ENCODE results near the gene TRIM5. TPM values are rescaled to one million over a fixed set of nuclear protein-coding genes. Genes with fewer than 3 reads are reported as not detected.

Gene TRIM5
- total RNA-seq, 1 experiment from 2014 or later: 21.9 TPM

GRCh38 chr11:5703741-5704536 lies 19.1 kb upstream of the TRIM5 start:
- no peaks in the 10 kb centered on the region for H3K9me3 Mint-ChIP-seq (ENCODE audit: unreplicated experiment)
- H3K4me3 ChIP-seq (ENCODE audit: low read depth, low read length): no peak overlapping the region
- H3K4me3 Mint-ChIP-seq (ENCODE audit: unreplicated experiment): no peak overlapping the region
- H3K36me3 Mint-ChIP-seq (ENCODE audit: insufficient read depth, unreplicated experiment): no peaks in the 10 kb centered on the region
- peaks cover 3% of the 10 kb centered on the region for H3K27me3 Mint-ChIP-seq (ENCODE audit: insufficient read depth, unreplicated experiment)
- ChIA-PET CTCF (interaction anchor here (0.7 kb wide), 1 partner anchor 19 kb away, joined by 3 read pairs; no protein-coding TSS in a partner anchor), POLR2A (no interaction called here)
- H3K27me3 ChIP-seq (replicated peaks; ENCODE audit: control insufficient read depth, insufficient read depth, low read length): no peaks in the 10 kb centered on the region
- H3K27ac Mint-ChIP-seq (ENCODE audit: unreplicated experiment): no peak overlapping the region
- DNase-seq: no peak
- no peaks in the 10 kb centered on the region for H3K9me3 ChIP-seq
- TF ChIP-seq CTCF (IDR thresholded peaks at IDR 0.05; ENCODE audit: insufficient read depth in 1 of 2, low read depth in 1 of 2, low read length in 1 of 2, severe bottlenecking in 1 of 2, unreplicated experiment in 1 of 2): no peak
- no TSS peak for BruUV-seq (replicated peaks)
- intact Hi-C loops (cut with micrococcal nuclease; ENCODE audit: unreplicated experiment): no loop called here
- no peaks in the 10 kb centered on the region for H3K36me3 ChIP-seq (ENCODE audit: control insufficient read depth, insufficient read depth, low read length)
- H3K4me1 ChIP-seq: no peaks in the 10 kb centered on the region
- H3K4me1 Mint-ChIP-seq (ENCODE audit: low read depth, unreplicated experiment): no peaks in the 10 kb centered on the region

- Mint-ChIP-seq H3K9me3 (ENCODE audit: unreplicated experiment) (no peaks in the 10 kb centered on the region), H3K27me3 (ENCODE audit: insufficient read depth, unreplicated experiment) (peaks cover 3% of the 10 kb centered on the region), H3K4me1 (ENCODE audit: low read depth, unreplicated experiment) (no peaks in the 10 kb centered on the region), H3K36me3 (ENCODE audit: insufficient read depth, unreplicated experiment) (no peaks in the 10 kb centered on the region), H3K4me3 (ENCODE audit: unreplicated experiment) (no peak overlapping the region), H3K27ac (ENCODE audit: unreplicated experiment) (no peak overlapping the region)
- no peaks in the 10 kb centered on the region for H3K9me3 ChIP-seq
- TF ChIP-seq CTCF (IDR thresholded peaks at IDR 0.05; ENCODE audit: insufficient read depth in 1 of 2, low read depth in 1 of 2, low read length in 1 of 2, severe bottlenecking in 1 of 2, unreplicated experiment in 1 of 2): no peak
- no peaks in the 10 kb centered on the region for H3K27me3 ChIP-seq (replicated peaks; ENCODE audit: control insufficient read depth, insufficient read depth, low read length)
- H3K36me3 ChIP-seq (ENCODE audit: control insufficient read depth, insufficient read depth, low read length): no peaks in the 10 kb centered on the region
- BruUV-seq (replicated peaks): no TSS peak
- intact Hi-C loops (cut with micrococcal nuclease; ENCODE audit: unreplicated experiment): no loop called here
- no peak for DNase-seq
- ChIA-PET POLR2A (no interaction called here), CTCF (no interaction called here)
- H3K4me3 ChIP-seq (ENCODE audit: low read depth, low read length): no peak overlapping the region
- H3K4me1 ChIP-seq: no peaks in the 10 kb centered on the region
Observed at GRCh38 chr11:5701055-5701577, 16.2 kb upstream of the TRIM5 start.

GRCh38 chr11:5700421-5701054 lies 15.7 kb upstream of the TRIM5 start:
- H3K27me3 Mint-ChIP-seq (ENCODE audit: insufficient read depth, unreplicated experiment): peaks cover 3% of the 10 kb centered on the region
- BruUV-seq (replicated peaks): no TSS peak
- Histone ChIP-seq H3K4me1 (no peaks in the 10 kb centered on the region), H3K9me3 (no peaks in the 10 kb centered on the region), H3K36me3 (ENCODE audit: control insufficient read depth, insufficient read depth, low read length) (no peaks in the 10 kb centered on the region), H3K4me3 (ENCODE audit: low read depth, low read length) (no peak overlapping the region), H3K27me3 (replicated peaks; ENCODE audit: control insufficient read depth, insufficient read depth, low read length) (no peaks in the 10 kb centered on the region)
- intact Hi-C loops (cut with micrococcal nuclease; ENCODE audit: unreplicated experiment): no loop called here
- DNase-seq: no peak
- H3K27ac Mint-ChIP-seq (ENCODE audit: unreplicated experiment): no peak overlapping the region
- ChIA-PET CTCF (no interaction called here), POLR2A (no interaction called here)
- TF ChIP-seq CTCF (IDR thresholded peaks at IDR 0.05; ENCODE audit: insufficient read depth in 1 of 2, low read depth in 1 of 2, low read length in 1 of 2, severe bottlenecking in 1 of 2, unreplicated experiment in 1 of 2): no peak
- H3K4me1 Mint-ChIP-seq (ENCODE audit: low read depth, unreplicated experiment): no peaks in the 10 kb centered on the region
- H3K4me3 Mint-ChIP-seq (ENCODE audit: unreplicated experiment): no peak overlapping the region
- H3K36me3 Mint-ChIP-seq (ENCODE audit: insufficient read depth, unreplicated experiment): no peaks in the 10 kb centered on the region
- H3K9me3 Mint-ChIP-seq (ENCODE audit: unreplicated experiment): no peaks in the 10 kb centered on the region
